Endodermal cell (in vitro differentiated cells): Measurements from ENCODE around the gene ENPP7. TPM values are rescaled to one million over a fixed set of nuclear protein-coding genes. Genes with fewer than 3 reads are reported as not detected.
A peak's percentile ranks its signal among the peaks of the same experiment; 100 is the strongest.

Source experiments
- DNase-seq: peaks from one replicate; pipeline ENCODE4 v3.0.0-alpha.2; 2017
- H3K27ac ChIP-seq: 2 replicates; pipeline ENCODE4 v1.5.1; 2013; ENCODE audit warnings: mild to moderate bottlenecking, low read depth, low read length, moderate library complexity
- H3K27me3 ChIP-seq: 2 replicates; pipeline ENCODE4 v1.6.1; 2013; ENCODE audit warnings: mild to moderate bottlenecking, low read length, moderate library complexity; ENCODE audit not compliant: insufficient read depth, control insufficient read depth, poor library complexity, severe bottlenecking
- H3K36me3 ChIP-seq: 2 replicates; pipeline ENCODE4 v1.7.0; 2013; ENCODE audit warnings: mild to moderate bottlenecking, low read length, moderate library complexity; ENCODE audit not compliant: control insufficient read depth, insufficient read depth
- H3K4me1 ChIP-seq: one replicate; pipeline ENCODE4 v1.7.0; 2013; ENCODE audit warnings: low read length; ENCODE audit not compliant: control insufficient read depth, insufficient read depth
- H3K4me3 ChIP-seq: 2 replicates; pipeline ENCODE4 v1.5.1; 2013; ENCODE audit warnings: mild to moderate bottlenecking, low read length, moderate library complexity
- H3K9ac ChIP-seq: 2 replicates; pipeline ENCODE4 v1.6.1; 2013; ENCODE audit warnings: mild to moderate bottlenecking, low read length, moderate library complexity; ENCODE audit not compliant: poor library complexity, severe bottlenecking; ENCODE audit errors: extremely low read depth
- H3K9me3 ChIP-seq: 2 replicates; pipeline ENCODE4 v1.6.1; 2013; ENCODE audit warnings: mild to moderate bottlenecking, low read length, moderate library complexity; ENCODE audit not compliant: control insufficient read depth
- H3K27ac Mint-ChIP-seq: 2 replicates; pipeline ENCODE4 v1.8.0; 2020; ENCODE audit warnings: mixed read lengths
- H3K27me3 Mint-ChIP-seq: 2 replicates; pipeline ENCODE4 v1.8.0; 2021; ENCODE audit warnings: mild to moderate bottlenecking, mixed read lengths; ENCODE audit not compliant: insufficient read depth
- H3K36me3 Mint-ChIP-seq: 2 replicates; pipeline ENCODE4 v1.8.0; 2020; ENCODE audit warnings: low read depth, mixed read lengths
- H3K4me1 Mint-ChIP-seq: 2 replicates; pipeline ENCODE4 v1.8.0; 2020; ENCODE audit warnings: mixed read lengths
- H3K4me3 Mint-ChIP-seq: 2 replicates; pipeline ENCODE4 v1.8.0; 2020; ENCODE audit warnings: mild to moderate bottlenecking, moderate library complexity, mixed read lengths
- H3K9me3 Mint-ChIP-seq: 2 replicates; pipeline ENCODE4 v1.8.0; 2020; ENCODE audit warnings: mild to moderate bottlenecking, mixed read lengths
- CTCF ChIP-seq: fragments of 200-600 bp; sonication (generic); conservative IDR thresholded peaks from 2 replicates; pipeline ENCODE4 v1.5.0; 2021; ENCODE audit warnings: antibody characterized with exemption, mild to moderate bottlenecking
- WGBS, 2 experiments: methylation state at CpG; one replicate each; pipeline versions ENCODE4 v1.1.5 to v1.1.7; 2013; ENCODE audit warnings: missing lambda C conversion rate in 2 of 2, mixed read lengths in 1 of 2; ENCODE audit not compliant: insufficient coverage in 1 of 2, insufficient read length in 1 of 2; 5-methylcytosine and 5-hydroxymethylcytosine counted together
- total RNA-seq, 2 donors: library from RNA; stranded (reverse); fragmentation: NEBNext Ultra II Directional in 1 of 2; extraction: Animal tissue kit (Norgen Biotek cat#: 25700) in 1 of 2; gene quantifications; 2 replicates in 1 of 2; 3 replicates in 1 of 2; pipeline ENCODE4 v1.2.1, GENCODE V29; 2021

ENPP7 gene
- total RNA-seq, 2 donors from 2014 or later: not detected

GRCh38 chr17:79715943-79716797 lies 14.6 kb upstream of the ENPP7 start:
- H3K9ac ChIP-seq: no peak overlapping the region
- Mint-ChIP-seq H3K4me1 (no peaks in the 10 kb centered on the region), H3K27ac (no peak overlapping the region), H3K9me3 (peaks cover 2% of the 10 kb centered on the region), H3K36me3 (no peaks in the 10 kb centered on the region), H3K4me3 (no peak overlapping the region), H3K27me3 (no peaks in the 10 kb centered on the region)
- H3K27ac ChIP-seq: no peak overlapping the region
- no peaks in the 10 kb centered on the region for H3K9me3 ChIP-seq
- no peaks in the 10 kb centered on the region for H3K36me3 ChIP-seq
- no peak for TF ChIP-seq CTCF
- H3K27me3 ChIP-seq: no peaks in the 10 kb centered on the region
- WGBS, 2 experiments: 93% methylated on average over 14 to 24 of the region's 25 CpGs
- H3K4me1 ChIP-seq: no peaks in the 10 kb centered on the region
- no peak overlapping the region for H3K4me3 ChIP-seq
- DNase-seq: no peak

GRCh38 chr17:79720705-79721292 lies 9.9 kb upstream of the ENPP7 start:
- peaks cover 1% of the 10 kb centered on the region for H3K27me3 Mint-ChIP-seq
- H3K4me1 Mint-ChIP-seq: peaks cover 2% of the 10 kb centered on the region
- H3K9me3 ChIP-seq: no peaks in the 10 kb centered on the region
- H3K9me3 Mint-ChIP-seq: peaks cover 2% of the 10 kb centered on the region
- H3K4me3 ChIP-seq: no peak overlapping the region
- no peak for TF ChIP-seq CTCF
- H3K27me3 ChIP-seq: no peaks in the 10 kb centered on the region
- DNase-seq: no peak
- H3K9ac ChIP-seq: no peak overlapping the region
- H3K27ac Mint-ChIP-seq: no peak overlapping the region
- H3K4me3 Mint-ChIP-seq: no peak overlapping the region
- H3K27ac ChIP-seq: no peak overlapping the region
- no peaks in the 10 kb centered on the region for H3K36me3 ChIP-seq
- H3K4me1 ChIP-seq: no peaks in the 10 kb centered on the region
- no peaks in the 10 kb centered on the region for H3K36me3 Mint-ChIP-seq
- 76 to 85% methylated on average over 3 to 11 of the region's 15 CpGs for WGBS, 2 experiments

DNA sequence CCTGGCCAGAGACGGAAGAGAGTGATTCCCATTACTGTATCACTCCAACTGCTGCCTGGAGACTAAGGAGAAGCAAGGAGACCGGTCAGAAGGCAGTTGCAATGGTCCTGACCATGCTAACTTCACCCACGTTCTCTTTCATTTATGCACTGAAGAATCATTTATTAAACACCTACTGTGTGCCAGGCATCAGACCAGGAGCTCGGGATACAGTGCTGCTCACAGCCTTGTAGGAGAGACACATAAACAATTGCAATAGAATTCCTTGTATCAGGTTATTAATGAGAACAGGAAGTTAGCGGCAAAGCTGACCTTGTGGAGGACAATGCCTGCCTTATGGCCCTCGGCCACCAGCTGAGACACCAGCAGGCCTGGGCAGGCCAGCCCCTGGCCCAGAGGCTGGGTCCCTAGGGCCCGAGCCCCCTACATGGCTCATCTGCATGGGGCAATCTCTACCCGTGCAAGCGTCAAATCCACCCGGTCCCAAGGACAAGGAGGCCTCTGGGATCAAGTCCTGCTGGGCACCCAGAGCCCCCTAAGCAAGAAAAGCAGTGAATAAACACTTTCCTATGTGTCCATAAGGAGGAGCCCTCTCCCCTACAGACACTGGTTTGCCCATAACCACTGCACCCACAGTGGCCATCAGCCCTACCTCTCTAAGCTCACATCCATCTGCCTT lies 8.6 kb upstream of the ENPP7 start:
- H3K27ac Mint-ChIP-seq: no peak overlapping the region
- Histone ChIP-seq H3K4me3 (no peak overlapping the region), H3K4me1 (no peaks in the 10 kb centered on the region), H3K27ac (no peak overlapping the region), H3K27me3 (no peaks in the 10 kb centered on the region), H3K9me3 (no peaks in the 10 kb centered on the region), H3K36me3 (no peaks in the 10 kb centered on the region), H3K9ac (no peak overlapping the region)
- H3K4me3 Mint-ChIP-seq: no peak overlapping the region
- 79 to 85% methylated on average over 4 to 10 of the region's 10 CpGs for WGBS, 2 experiments
- peak; percentile 81 for DNase-seq
- peak; percentile 76 for TF ChIP-seq CTCF
- H3K4me1 Mint-ChIP-seq: peaks cover 2% of the 10 kb centered on the region
- H3K36me3 Mint-ChIP-seq: no peaks in the 10 kb centered on the region
- peaks cover 2% of the 10 kb centered on the region for H3K9me3 Mint-ChIP-seq
- H3K27me3 Mint-ChIP-seq: peaks cover 1% of the 10 kb centered on the region
